Adipose tissue (tissue), 3 donors: ENCODE measurements around the gene IRX1. TPM values are rescaled to one million over a fixed set of nuclear protein-coding genes. Genes with fewer than 3 reads are reported as not detected.

Experiments
- H3K27ac ChIP-seq: one replicate; pipeline ENCODE4 v1.5.1; 2013; ENCODE audit warnings: low read depth, low read length
- WGBS, 3 donors: extraction: QIAGEN DNeasy Blood & Tissue Kit; methylation state at CpG; one replicate each; pipeline ENCODE4 v1.1.7; 2013; 5-methylcytosine and 5-hydroxymethylcytosine counted together
- polyA plus RNA-seq, 3 donors: library from polyadenylated mRNA; stranded (reverse); fragments of 200-250 nt; gene quantifications; one replicate each; pipeline ENCODE4 v1.2.3, GENCODE V29; 2013
- donor health status: healthy with polysubstance abuse.
- donor health status: Bipolar disorder and iron deficiency.
- donor health status: healthy.

The IRX1 gene
- polyA plus RNA-seq, 3 donors: 0.07 to 0.79 (median 0.33) TPM

DNA sequence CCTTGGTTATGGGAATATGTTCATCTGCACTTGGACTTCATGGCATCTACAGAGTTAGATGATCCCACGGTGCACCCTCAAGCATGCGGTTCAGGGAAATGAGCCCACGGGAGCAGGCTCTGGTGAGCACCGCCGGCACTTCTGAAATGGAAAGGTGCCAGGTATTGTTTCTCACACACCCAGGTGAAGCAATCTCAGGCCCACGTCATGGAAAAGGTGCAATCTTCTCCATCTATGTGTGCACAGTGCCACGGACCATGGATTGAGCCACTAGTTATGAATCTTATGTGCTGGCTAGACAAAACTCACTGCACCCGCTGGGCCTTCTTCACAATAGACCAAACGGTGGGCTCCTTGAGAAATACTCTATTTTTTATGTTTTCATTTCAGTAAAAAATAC lies 27.3 kb downstream of the IRX1 start:
- H3K27ac ChIP-seq: no peak overlapping the region
- 69 to 86% (median 84%) methylated on average over 9 of the region's 9 CpGs for WGBS, 3 donors

DNA sequence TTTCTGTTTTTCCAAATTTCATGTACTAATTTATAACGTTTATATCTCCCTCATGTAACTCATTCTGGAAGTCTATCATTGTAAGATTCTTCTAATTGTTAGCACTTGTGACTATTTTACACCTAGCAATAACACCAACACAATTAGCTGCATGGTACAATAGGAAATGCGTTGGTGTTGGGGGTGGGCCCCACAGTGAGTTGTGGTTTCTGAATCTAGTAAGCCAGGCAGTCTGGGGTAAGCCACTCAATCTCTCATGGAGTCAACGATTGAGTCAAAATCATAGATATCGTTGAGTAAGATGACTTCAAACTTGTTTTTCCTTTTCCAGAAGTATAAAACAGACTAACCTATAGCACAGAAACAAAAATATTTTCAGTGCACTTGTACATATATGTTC lies 30.0 kb downstream of the IRX1 start:
- 65 to 77% (median 77%) methylated on average over 4 of the region's 4 CpGs for WGBS, 3 donors

DNA sequence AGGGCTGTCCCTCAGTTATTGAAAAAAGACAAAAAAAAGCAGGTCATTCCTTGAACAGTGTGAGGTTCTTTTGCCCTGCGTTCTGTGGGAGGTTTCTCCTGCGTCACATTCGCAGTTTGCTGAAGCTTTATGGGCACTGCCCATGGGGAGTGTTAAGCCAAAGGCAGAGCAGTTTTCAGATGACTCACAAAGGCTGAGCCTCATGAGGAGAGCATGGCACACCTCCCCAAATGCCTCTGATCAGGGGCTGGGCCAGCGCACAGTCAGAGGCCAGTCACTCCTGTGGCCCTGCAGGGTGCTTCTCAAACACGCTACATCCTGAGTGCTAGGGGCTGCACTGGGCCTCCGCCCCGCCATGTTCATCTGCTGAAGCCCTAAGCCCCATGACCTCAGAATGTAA lies 38.4 kb downstream of the IRX1 start:
- no peak overlapping the region for H3K27ac ChIP-seq
- WGBS, 3 donors: 85 to 95% (median 94%) methylated on average over 7 of the region's 7 CpGs

More for the DNA sequence above, 30.0 kb downstream of the IRX1 start:
- no peak overlapping the region for H3K27ac ChIP-seq

DNA sequence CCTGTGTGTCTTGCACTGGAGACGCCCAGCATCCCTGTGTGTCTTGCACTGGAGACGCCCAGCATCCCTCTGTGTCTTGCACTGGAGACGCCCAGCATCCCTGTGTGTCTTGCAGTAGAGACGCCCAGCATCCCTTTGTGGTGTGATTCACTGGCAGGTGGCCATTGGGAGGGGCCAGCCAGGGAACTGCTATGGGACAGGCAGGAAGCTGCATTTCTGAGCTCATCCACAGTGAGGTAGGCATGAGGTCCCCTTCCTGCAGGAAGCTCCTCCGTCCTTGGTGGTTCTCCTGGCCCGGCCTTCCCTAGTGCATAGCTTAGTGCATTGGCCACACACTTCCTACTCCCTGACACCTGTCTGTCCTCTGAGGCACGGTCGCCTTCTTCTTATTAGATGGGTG lies 43.5 kb downstream of the IRX1 start:
- H3K27ac ChIP-seq: no peak overlapping the region
- 49 to 69% (median 63%) methylated on average over 6 to 7 of the region's 8 CpGs for WGBS, 3 donors

DNA sequence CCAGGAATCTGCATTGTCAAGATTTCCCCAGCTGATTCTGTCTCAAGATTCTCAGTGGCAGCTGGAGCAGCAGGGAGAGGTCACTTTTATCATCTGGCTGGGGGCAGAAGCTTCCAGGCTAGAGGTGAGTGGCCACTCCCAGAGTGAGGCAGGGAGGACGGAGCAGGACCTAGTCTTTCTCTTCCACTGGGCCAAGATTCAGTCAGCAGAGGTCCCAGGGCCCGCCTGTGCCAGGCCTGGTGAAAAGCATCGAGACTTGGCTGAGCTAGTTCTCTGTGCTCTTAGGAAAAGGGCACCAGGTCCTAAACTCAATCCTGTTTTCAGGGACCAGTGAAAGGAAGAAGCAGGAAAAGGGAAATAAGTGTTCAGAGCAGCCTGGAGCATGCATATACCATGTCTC lies 46.6 kb downstream of the IRX1 start:
- 58 to 83% (median 76%) methylated on average over 3 of the region's 3 CpGs for WGBS, 3 donors
- no peak overlapping the region for H3K27ac ChIP-seq

DNA sequence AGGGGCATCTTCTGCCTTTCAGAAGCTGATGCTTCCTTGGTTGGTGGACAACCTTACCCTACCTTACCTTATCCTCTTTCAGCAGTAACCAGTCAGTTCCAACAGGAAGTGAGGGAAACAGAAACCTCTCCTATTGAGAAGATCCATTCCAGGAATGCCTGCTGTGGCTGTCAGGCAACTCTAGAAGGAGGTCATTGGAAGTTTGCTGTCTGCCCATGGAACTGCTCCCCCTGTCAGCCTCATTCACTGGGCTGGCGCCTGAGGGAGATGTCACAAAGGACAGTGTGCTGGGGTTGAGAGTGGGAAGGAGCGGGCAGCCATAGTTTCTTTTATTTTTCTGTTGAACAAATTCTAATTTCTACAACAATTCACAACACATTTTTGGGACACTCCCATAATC lies 54.7 kb downstream of the IRX1 start:
- 66 to 79% (median 76%) methylated on average over 2 of the region's 2 CpGs for WGBS, 3 donors
- no peak overlapping the region for H3K27ac ChIP-seq

DNA sequence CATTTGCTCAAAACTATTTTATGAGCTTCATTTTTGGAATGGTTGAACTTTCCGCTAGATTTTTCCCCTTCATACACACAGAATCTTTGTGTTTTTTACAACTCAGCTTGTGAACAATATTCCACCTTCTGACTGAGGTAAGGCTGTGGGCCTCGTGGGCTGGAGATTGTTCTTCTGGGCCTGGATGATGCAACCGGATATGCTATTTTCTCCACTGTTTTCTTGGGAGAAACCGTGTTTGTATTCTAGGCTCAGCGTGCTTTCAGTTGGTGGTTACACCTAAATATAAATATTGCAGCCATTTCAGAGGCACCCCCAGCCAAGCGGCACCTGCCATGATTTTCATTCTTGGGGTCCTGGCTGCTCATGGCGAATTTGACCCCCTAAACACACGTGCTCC lies 55.2 kb downstream of the IRX1 start:
- H3K27ac ChIP-seq: no peak overlapping the region

More for the DNA sequence above, 55.2 kb downstream of the IRX1 start:
- 66 to 85% (median 80%) methylated on average over 8 of the region's 8 CpGs for WGBS, 3 donors
